Activated naive CD4-positive, alpha-beta T cell treated with anti-CD3 and anti-CD28 coated beads, Interleukin-2, amount 10 ng/mL, durations not matched to agents 7 days and 5 days (primary cell): ENCODE results near the gene DSCAM.

Experiments used
- CTCF ChIA-PET: fragments of 350-600 bp; sonication (Branson Sonifier 250); formaldehyde crosslinking; loops from one replicate; lab custom pipeline; 2021; ENCODE audit warnings: antibody characterized with exemption; lab: Charles Lee
- DNase-seq: peaks from one replicate; pipeline ENCODE4 v3.0.0-alpha.2; 2020
- H3K27ac Mint-ChIP-seq: one replicate; pipeline ENCODE4 v1.8.0; 2021; ENCODE audit warnings: mild to moderate bottlenecking, moderate library complexity, mixed read lengths
- H3K27me3 Mint-ChIP-seq: one replicate; pipeline ENCODE4 v1.8.0; 2021; ENCODE audit warnings: mild to moderate bottlenecking, mixed read lengths
- H3K36me3 Mint-ChIP-seq: one replicate; pipeline ENCODE4 v1.8.0; 2021; ENCODE audit warnings: mixed read lengths
- H3K4me1 Mint-ChIP-seq: one replicate; pipeline ENCODE4 v1.8.0; 2021; ENCODE audit warnings: mixed read lengths
- H3K4me3 Mint-ChIP-seq: one replicate; pipeline ENCODE4 v1.8.0; 2021; ENCODE audit warnings: mild to moderate bottlenecking, moderate library complexity, mixed read lengths
- H3K9me3 Mint-ChIP-seq: one replicate; pipeline ENCODE4 v1.8.0; 2021; ENCODE audit warnings: mixed read lengths

Gene DSCAM

GRCh38 chr21:40827509-40827908 lies 19.4 kb downstream of the DSCAM start:
- Mint-ChIP-seq H3K27ac (no peak overlapping the region), H3K36me3 (no peaks in the 10 kb centered on the region), H3K27me3 (no peaks in the 10 kb centered on the region), H3K9me3 (peaks cover 23% of the 10 kb centered on the region), H3K4me3 (no peak overlapping the region), H3K4me1 (no peaks in the 10 kb centered on the region)
- CTCF ChIA-PET = no interaction called here
- no peak for DNase-seq

- Mint-ChIP-seq H3K27ac (no peak overlapping the region), H3K36me3 (no peaks in the 10 kb centered on the region), H3K4me1 (no peaks in the 10 kb centered on the region), H3K9me3 (peaks cover 19% of the 10 kb centered on the region), H3K27me3 (no peaks in the 10 kb centered on the region), H3K4me3 (no peak overlapping the region)
- CTCF ChIA-PET = no interaction called here
- no peak for DNase-seq
Measured at GRCh38 chr21:40819071-40819900, 27.7 kb downstream of the DSCAM start.

GRCh38 chr21:40813918-40814317 lies 33.0 kb downstream of the DSCAM start:
- H3K4me1 Mint-ChIP-seq = no peaks in the 10 kb centered on the region
- H3K27me3 Mint-ChIP-seq = no peaks in the 10 kb centered on the region
- H3K4me3 Mint-ChIP-seq = no peak overlapping the region
- CTCF ChIA-PET = no interaction called here
- H3K36me3 Mint-ChIP-seq = no peaks in the 10 kb centered on the region
- H3K27ac Mint-ChIP-seq = no peak overlapping the region
- peaks cover 14% of the 10 kb centered on the region for H3K9me3 Mint-ChIP-seq
- DNase-seq = no peak

- no peaks in the 10 kb centered on the region for H3K4me1 Mint-ChIP-seq
- H3K9me3 Mint-ChIP-seq = peaks cover 22% of the 10 kb centered on the region
- H3K36me3 Mint-ChIP-seq = no peaks in the 10 kb centered on the region
- H3K4me3 Mint-ChIP-seq = no peak overlapping the region
- H3K27ac Mint-ChIP-seq = no peak overlapping the region
- DNase-seq = no peak
- no peaks in the 10 kb centered on the region for H3K27me3 Mint-ChIP-seq
- CTCF ChIA-PET = no interaction called here
Measured at GRCh38 chr21:40809673-40810197, 37.2 kb downstream of the DSCAM start.

GRCh38 chr21:40803101-40803500 lies 43.9 kb downstream of the DSCAM start:
- Mint-ChIP-seq H3K27ac (no peak overlapping the region), H3K4me1 (no peaks in the 10 kb centered on the region), H3K36me3 (no peaks in the 10 kb centered on the region), H3K4me3 (no peak overlapping the region), H3K9me3 (peaks cover 42% of the 10 kb centered on the region), H3K27me3 (no peaks in the 10 kb centered on the region)
- no peak for DNase-seq
- CTCF ChIA-PET = no interaction called here

- no peak overlapping the region for H3K4me3 Mint-ChIP-seq
- no peaks in the 10 kb centered on the region for H3K36me3 Mint-ChIP-seq
- no peak for DNase-seq
- no peak overlapping the region for H3K27ac Mint-ChIP-seq
- no peaks in the 10 kb centered on the region for H3K4me1 Mint-ChIP-seq
- CTCF ChIA-PET = no interaction called here
- H3K9me3 Mint-ChIP-seq = peaks cover 47% of the 10 kb centered on the region
- H3K27me3 Mint-ChIP-seq = no peaks in the 10 kb centered on the region
Measured at GRCh38 chr21:40800126-40800525, 46.8 kb downstream of the DSCAM start.

- DNase-seq = no peak
- CTCF ChIA-PET = no interaction called here
- H3K4me1 Mint-ChIP-seq = no peaks in the 10 kb centered on the region
- no peak overlapping the region for H3K4me3 Mint-ChIP-seq
- peaks cover 43% of the 10 kb centered on the region for H3K9me3 Mint-ChIP-seq
- H3K27ac Mint-ChIP-seq = no peak overlapping the region
- no peaks in the 10 kb centered on the region for H3K27me3 Mint-ChIP-seq
- H3K36me3 Mint-ChIP-seq = no peaks in the 10 kb centered on the region
Measured at GRCh38 chr21:40797891-40798290, 49.1 kb downstream of the DSCAM start.

GRCh38 chr21:40797410-40797809 lies 49.5 kb downstream of the DSCAM start:
- peaks cover 43% of the 10 kb centered on the region for H3K9me3 Mint-ChIP-seq

GRCh38 chr21:40796464-40796863 lies 50.5 kb downstream of the DSCAM start:
- Mint-ChIP-seq H3K27me3 (no peaks in the 10 kb centered on the region), H3K9me3 (peaks cover 36% of the 10 kb centered on the region), H3K27ac (no peak overlapping the region), H3K4me3 (no peak overlapping the region), H3K36me3 (no peaks in the 10 kb centered on the region), H3K4me1 (no peaks in the 10 kb centered on the region)
- no peak for DNase-seq
- CTCF ChIA-PET = no interaction called here

More at GRCh38 chr21:40797410-40797809, 49.5 kb downstream of the DSCAM start:
- no peak for DNase-seq
- CTCF ChIA-PET = no interaction called here
- Mint-ChIP-seq H3K27ac (no peak overlapping the region), H3K36me3 (no peaks in the 10 kb centered on the region), H3K4me1 (no peaks in the 10 kb centered on the region), H3K27me3 (no peaks in the 10 kb centered on the region), H3K4me3 (no peak overlapping the region)

- H3K4me3 Mint-ChIP-seq = no peak overlapping the region
- H3K27me3 Mint-ChIP-seq = no peaks in the 10 kb centered on the region
- no peak overlapping the region for H3K27ac Mint-ChIP-seq
- H3K36me3 Mint-ChIP-seq = no peaks in the 10 kb centered on the region
- peaks cover 32% of the 10 kb centered on the region for H3K9me3 Mint-ChIP-seq
- no peak for DNase-seq
- CTCF ChIA-PET = no interaction called here
- no peaks in the 10 kb centered on the region for H3K4me1 Mint-ChIP-seq
Measured at GRCh38 chr21:40795313-40795712, 51.6 kb downstream of the DSCAM start.

GRCh38 chr21:40792691-40793456 lies 54.1 kb downstream of the DSCAM start:
- CTCF ChIA-PET = no interaction called here
- H3K4me1 Mint-ChIP-seq = no peaks in the 10 kb centered on the region
- no peak overlapping the region for H3K4me3 Mint-ChIP-seq
- H3K9me3 Mint-ChIP-seq = peaks cover 23% of the 10 kb centered on the region
- no peaks in the 10 kb centered on the region for H3K36me3 Mint-ChIP-seq
- DNase-seq = no peak
- no peaks in the 10 kb centered on the region for H3K27me3 Mint-ChIP-seq
- H3K27ac Mint-ChIP-seq = no peak overlapping the region

- no peaks in the 10 kb centered on the region for H3K27me3 Mint-ChIP-seq
- H3K4me3 Mint-ChIP-seq = no peak overlapping the region
- peaks cover 7% of the 10 kb centered on the region for H3K9me3 Mint-ChIP-seq
- no peak overlapping the region for H3K27ac Mint-ChIP-seq
- H3K4me1 Mint-ChIP-seq = no peaks in the 10 kb centered on the region
- no peak for DNase-seq
- H3K36me3 Mint-ChIP-seq = no peaks in the 10 kb centered on the region
- CTCF ChIA-PET = no interaction called here
Measured at GRCh38 chr21:40788635-40789034, 58.3 kb downstream of the DSCAM start.

- peaks cover 12% of the 10 kb centered on the region for H3K9me3 Mint-ChIP-seq
- DNase-seq = no peak
- no peaks in the 10 kb centered on the region for H3K36me3 Mint-ChIP-seq
- no peak overlapping the region for H3K4me3 Mint-ChIP-seq
- CTCF ChIA-PET = no interaction called here
- H3K4me1 Mint-ChIP-seq = no peaks in the 10 kb centered on the region
- H3K27me3 Mint-ChIP-seq = no peaks in the 10 kb centered on the region
- no peak overlapping the region for H3K27ac Mint-ChIP-seq
Measured at GRCh38 chr21:40783404-40783803, 63.6 kb downstream of the DSCAM start.

GRCh38 chr21:40770435-40771055 lies 76.4 kb downstream of the DSCAM start:
- Mint-ChIP-seq H3K27ac (no peak overlapping the region), H3K36me3 (no peaks in the 10 kb centered on the region), H3K4me3 (no peak overlapping the region), H3K4me1 (no peaks in the 10 kb centered on the region), H3K9me3 (peaks cover 2% of the 10 kb centered on the region), H3K27me3 (no peaks in the 10 kb centered on the region)
- no peak for DNase-seq
- CTCF ChIA-PET = no interaction called here
